ENCODE results near the gene KITLG.
"Not testable (repeated sequence)": the region's sequence is repeated elsewhere in the genome, so short reads cannot be mapped to it uniquely, and the experiment has no call there.

Gene KITLG

GRCh38 chr12:88538697-88539096, 41.6 kb downstream of the KITLG start:
- no peak for DNase-seq

GRCh38 chr12:88538250-88538649, 42.0 kb downstream of the KITLG start:
- no peak for DNase-seq

- no peak for DNase-seq
Observed at GRCh38 chr12:88530868-88531267, 49.4 kb downstream of the KITLG start.

- peak; percentile 6 for DNase-seq
Observed at GRCh38 chr12:88529531-88530488, 50.5 kb downstream of the KITLG start.

GRCh38 chr12:88522961-88523360, 57.3 kb downstream of the KITLG start:
- DNase-seq = no peak

- DNase-seq = no peak
Observed at GRCh38 chr12:88520436-88520820, 59.8 kb downstream of the KITLG start.

- DNase-seq = no peak
Observed at GRCh38 chr12:88519802-88520435, 60.4 kb downstream of the KITLG start.

GRCh38 chr12:88518863-88519403, 61.3 kb downstream of the KITLG start:
- DNase-seq = no peak

GRCh38 chr12:88516811-88517210, 63.5 kb downstream of the KITLG start:
- no peak for DNase-seq

- DNase-seq = no peak
Observed at GRCh38 chr12:88510843-88511242, 69.4 kb downstream of the KITLG start.

- no peak for DNase-seq
Observed at GRCh38 chr12:88509851-88510250, 70.4 kb downstream of the KITLG start.

GRCh38 chr12:88509347-88509746, 70.9 kb downstream of the KITLG start:
- DNase-seq = no peak

- DNase-seq = not testable (repeated sequence)
Observed at GRCh38 chr12:88507851-88508250, 72.4 kb downstream of the KITLG start.

GRCh38 chr12:88507270-88507669, 73.0 kb downstream of the KITLG start:
- DNase-seq = no peak

GRCh38 chr12:88505696-88506095, 74.6 kb downstream of the KITLG start:
- DNase-seq = no peak

GRCh38 chr12:88503281-88503703, 77.0 kb downstream of the KITLG start:
- no peak for DNase-seq

GRCh38 chr12:88501972-88502938, 78.0 kb downstream of the KITLG start:
- no peak for DNase-seq

GRCh38 chr12:88496891-88497371, 83.3 kb downstream of the KITLG start:
- DNase-seq = no peak

- DNase-seq = no peak
Observed at GRCh38 chr12:88496429-88496828, 83.8 kb downstream of the KITLG start.

- no peak for DNase-seq
Observed at GRCh38 chr12:88495031-88495430, 85.2 kb downstream of the KITLG start.

GRCh38 chr12:88494520-88494919, 85.8 kb downstream of the KITLG start:
- no peak for DNase-seq

GRCh38 chr12:88493636-88494035, 86.6 kb downstream of the KITLG start:
- DNase-seq = no peak

- DNase-seq = no peak
Observed at GRCh38 chr12:88490425-88490824, 89.8 kb downstream of the KITLG start.
